NCI-H1105 (cell line): ENCODE data around the gene PTGDR.

Experiments used
- DNase-seq: peaks from one replicate; lab custom pipeline; 2025; lab: John Stamatoyannopoulos, UW

The PTGDR gene, protein sequence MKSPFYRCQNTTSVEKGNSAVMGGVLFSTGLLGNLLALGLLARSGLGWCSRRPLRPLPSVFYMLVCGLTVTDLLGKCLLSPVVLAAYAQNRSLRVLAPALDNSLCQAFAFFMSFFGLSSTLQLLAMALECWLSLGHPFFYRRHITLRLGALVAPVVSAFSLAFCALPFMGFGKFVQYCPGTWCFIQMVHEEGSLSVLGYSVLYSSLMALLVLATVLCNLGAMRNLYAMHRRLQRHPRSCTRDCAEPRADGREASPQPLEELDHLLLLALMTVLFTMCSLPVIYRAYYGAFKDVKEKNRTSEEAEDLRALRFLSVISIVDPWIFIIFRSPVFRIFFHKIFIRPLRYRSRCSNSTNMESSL

DNA sequence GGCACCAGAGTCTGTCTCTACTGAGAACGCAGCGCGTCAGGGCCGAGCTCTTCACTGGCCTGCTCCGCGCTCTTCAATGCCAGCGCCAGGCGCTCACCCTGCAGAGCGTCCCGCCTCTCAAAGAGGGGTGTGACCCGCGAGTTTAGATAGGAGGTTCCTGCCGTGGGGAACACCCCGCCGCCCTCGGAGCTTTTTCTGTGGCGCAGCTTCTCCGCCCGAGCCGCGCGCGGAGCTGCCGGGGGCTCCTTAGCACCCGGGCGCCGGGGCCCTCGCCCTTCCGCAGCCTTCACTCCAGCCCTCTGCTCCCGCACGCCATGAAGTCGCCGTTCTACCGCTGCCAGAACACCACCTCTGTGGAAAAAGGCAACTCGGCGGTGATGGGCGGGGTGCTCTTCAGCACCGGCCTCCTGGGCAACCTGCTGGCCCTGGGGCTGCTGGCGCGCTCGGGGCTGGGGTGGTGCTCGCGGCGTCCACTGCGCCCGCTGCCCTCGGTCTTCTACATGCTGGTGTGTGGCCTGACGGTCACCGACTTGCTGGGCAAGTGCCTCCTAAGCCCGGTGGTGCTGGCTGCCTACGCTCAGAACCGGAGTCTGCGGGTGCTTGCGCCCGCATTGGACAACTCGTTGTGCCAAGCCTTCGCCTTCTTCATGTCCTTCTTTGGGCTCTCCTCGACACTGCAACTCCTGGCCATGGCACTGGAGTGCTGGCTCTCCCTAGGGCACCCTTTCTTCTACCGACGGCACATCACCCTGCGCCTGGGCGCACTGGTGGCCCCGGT is at the start of gene PTGDR:
TSS of gene PTGDR (plus strand) at position 198 of the 778 bp plus-strand sequence. CDS start at position 315, 117 bp downstream.
- DNase-seq: no peak

DNA sequence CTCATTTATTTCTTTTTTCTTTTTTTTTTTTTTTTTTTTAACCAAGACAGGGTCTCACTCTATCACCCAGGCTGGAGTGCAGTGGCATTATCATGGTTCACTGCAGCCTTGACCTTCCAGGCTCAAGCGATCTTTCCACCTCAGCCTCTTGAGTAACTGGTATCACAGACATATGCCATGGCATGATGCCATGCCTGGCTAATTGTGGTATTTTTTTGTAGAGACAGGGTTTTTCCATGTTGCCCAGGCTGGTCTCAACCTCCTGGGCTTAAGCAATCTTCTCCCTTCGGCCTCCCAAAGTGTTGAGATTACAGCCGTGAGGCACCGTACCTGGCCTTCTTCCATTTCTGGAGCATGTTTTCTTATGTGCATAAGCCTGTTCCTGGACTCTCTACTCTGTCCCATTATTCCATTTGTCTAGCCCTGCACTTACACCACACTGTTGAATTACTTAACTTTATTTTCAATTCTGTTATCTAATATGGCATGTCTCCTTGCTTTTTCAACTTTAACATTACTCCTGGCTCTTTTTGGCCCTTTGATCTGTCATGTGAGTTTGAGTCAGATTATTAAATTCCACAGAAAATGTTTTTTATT is 47.9 kb upstream of the PTGDR start:
- DNase-seq: no peak

DNA sequence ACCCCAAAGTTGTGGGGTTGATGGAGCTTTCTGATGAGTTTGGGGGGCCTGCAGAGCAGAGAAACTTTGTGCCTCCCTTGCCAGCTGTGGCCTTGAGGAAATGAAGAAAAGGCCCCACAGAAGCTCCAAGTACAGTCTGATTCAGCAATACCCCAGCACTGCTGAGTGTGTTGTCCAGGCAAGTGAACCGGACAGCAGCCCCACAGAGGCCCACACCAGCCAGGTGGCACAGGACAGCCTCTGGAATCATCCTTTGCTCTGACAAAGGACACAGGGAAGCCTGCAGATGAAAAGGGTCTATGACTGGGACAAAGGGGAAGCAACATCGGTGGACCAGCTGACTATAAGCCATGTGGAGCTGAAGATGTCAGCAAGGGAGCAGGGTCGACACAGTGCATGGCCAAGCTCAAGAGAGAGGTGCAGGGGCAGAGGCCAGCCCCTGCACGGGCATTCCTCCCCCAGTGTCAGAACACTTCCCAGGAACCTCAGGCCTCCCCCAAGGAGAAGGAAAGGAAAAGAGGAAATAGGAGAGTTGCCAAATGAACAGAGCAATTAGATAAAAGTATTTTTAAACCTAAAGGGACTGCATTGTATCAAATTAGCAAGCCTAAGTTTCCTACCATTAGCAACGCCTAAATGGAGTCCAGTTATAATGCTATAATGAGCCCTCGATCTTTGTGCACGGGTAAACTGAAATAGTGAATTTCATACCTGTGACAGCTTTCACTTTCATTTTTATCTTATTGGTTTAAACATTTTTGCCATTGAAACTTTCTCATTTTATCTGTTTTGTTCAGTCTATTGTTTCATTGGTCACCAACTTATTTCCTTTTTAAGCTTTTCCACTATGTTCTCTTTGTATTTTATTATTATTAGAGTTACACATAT is 46.3 kb upstream of the PTGDR start:
- no peak for DNase-seq

DNA sequence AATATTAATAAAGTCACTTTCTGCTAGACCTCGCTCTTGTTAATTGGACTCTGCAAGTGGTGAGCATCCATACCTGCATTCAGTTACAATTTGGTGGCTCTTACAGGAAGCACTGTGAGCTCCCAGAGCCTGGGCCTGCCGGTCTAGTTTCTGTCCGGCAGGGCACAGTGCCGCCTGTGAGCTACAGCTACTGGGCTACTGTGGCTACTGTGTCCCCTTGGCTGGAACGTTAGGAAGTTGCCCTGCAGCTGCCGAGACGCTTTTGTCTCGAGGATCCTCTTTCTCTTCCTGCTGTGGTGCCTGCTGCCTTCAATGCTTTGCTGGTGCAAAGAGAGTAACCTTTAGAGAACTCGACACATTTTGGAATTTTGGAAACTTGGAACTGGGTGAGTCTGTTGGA is 44.6 kb upstream of the PTGDR start:
- DNase-seq: no peak

DNA sequence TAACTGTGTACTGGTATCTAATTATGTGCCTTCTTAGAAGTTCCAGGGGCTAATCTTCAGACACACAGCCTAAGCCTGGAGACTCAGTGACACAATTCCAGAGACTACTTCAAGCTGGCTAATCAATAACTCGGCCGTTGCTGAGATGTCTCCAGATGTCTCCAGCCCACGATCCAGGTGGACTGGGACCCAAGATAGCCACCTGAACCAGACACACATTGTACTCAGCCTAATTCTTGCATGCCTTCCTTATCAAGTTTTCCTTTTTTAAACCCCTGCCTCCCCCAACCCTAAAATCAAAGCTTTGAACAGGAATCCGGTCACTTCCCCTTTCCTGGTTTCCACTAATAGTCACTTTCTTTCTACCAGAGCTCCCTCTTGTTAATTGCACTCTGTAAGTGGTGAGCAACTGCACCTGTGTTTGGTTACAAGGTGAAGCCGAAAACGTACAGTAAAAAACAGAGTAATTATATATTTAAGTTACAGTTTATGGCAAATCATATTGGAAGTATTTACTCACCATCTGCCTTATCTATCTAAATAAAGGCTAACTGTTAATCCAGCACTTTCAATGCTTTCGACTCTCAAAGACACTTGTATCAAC is 39.8 kb upstream of the PTGDR start:
- peak; percentile 26 for DNase-seq

DNA sequence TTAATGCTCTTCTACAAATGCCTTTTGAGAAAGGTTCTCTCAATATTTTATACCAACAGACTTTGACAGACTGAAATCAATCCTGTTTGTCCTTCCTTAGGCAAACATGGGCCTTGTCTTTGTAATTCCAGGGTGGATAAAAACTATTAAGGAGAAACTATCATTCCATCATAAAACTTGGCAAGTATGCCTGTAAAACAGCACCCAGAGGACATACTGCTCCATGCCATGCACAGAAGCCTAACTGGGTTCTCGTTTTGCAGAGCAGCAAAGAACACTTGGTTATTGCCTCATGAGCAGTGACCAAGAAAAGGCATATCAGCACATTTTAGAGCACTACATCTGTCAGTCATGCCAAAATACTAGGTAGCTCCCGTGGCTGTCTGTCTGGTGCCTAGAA is 33.8 kb upstream of the PTGDR start:
- DNase-seq: no peak

DNA sequence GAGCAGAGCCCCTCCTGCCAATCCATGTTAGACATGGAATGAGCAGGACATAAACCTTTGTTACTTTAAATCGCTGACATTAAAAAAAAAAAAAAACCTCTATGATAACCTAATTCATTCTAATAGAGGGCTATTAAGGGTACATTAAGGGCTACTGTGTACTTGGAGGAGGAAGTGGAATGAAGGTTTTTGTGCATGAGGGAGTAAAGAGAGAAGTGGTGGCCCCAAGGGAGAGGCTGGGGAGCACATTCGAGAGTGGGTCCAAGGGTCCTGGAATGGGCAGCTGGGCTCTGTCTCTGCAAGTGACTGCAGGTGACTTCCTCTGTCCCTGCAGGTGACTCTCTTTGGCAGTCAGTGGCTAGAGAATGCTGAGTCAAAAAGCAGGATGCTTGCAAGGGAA is 32.1 kb upstream of the PTGDR start:
- no peak for DNase-seq

DNA sequence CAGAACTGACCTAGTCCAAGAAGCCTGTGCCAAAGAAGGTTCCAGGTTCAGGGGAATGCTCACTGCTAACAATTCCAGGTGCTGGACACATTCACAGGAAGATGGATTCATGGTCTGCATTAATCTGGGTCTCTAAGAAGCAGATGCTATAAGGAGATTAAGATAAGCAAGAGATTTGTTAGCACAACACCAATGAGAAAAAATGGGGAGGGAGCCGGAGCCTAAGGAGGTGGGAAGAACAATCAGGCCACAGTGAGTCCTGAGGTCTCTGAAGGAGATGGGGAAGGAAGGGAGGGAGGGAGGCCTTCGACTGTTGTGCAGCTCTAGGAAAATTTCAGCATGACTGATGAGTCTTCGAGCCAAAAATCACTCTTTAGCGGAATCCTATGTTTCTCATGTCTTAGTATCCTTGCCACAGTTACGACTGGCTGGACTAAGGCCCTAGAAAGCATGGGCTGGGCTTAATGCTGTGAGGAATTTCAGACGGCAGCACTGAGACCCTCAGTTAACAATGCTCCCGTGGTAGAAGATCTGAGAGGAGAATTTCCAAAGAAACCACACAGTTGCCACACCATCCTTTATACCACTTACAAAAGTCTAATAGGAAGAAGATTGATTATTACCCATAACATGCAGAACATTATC is 31.5 kb upstream of the PTGDR start:
- DNase-seq: no peak

DNA sequence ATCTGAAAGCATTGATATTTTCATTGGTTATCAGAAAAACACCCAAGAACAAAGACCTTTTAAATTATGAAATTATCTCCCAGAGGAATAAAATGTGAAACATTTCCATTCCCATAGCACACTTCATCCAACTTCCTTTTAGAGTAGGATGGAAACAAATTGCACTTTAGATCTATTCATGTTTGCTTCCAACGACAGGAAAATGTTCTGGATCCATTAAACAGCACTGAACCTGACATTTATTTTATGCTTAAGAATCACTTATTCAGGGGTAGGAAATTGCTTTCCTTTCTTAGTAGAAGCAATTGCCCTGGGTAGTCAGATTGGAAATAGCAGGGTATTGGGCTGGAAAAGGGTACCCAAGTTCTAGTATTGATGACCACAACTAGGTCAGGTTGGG is 28.8 kb upstream of the PTGDR start:
- no peak for DNase-seq

DNA sequence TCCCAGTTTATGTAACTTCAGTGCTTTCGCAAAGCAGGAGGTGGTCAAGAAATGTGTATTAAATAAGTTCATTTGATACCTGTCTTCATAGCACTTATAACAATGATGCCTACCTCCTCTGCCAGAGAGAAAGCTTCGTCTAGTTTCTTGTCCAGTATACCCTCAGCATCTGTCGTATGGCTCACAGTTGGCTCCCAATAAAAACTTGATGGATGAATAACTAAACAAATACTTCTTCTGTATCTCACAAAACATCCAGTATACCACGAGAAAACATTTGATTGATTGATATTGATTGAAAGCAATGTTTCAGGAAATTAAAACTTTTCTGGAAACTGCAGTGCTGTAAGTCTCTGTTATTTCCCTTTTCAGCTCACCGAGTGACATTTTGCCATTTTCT is 26.9 kb upstream of the PTGDR start:
- DNase-seq: no peak

DNA sequence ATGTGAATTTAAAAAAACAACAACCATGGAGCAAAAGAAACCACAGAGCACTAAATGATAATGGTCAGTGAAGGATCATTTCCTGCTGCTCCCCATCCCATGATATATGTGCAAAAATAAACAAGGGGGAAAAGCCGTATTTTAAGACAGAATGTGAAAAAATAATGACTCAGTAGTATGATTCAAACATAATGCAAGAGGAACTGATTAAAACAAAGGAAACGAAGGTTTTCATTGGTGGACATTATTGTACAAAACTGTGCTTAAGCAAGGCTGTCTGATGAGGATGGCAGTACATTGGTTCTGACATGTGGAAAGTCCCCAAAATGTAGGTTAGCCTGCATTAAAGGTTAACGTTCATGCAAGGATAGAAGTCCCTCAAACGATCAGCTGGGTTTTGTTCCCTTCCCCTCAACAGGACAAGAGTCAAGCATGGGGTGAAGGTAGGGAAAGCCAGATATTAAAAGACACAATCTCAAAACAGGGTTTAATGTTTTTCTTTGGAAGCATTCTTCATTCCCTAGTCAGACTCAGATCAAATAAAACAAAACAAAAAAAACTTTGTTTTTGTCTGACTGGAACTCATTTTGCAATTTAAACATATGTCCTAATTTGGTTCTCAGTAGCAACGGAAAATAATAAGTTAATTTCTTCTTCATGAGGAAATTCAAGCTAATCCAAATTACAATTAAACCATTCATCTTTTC is 26.3 kb upstream of the PTGDR start:
- no peak for DNase-seq

DNA sequence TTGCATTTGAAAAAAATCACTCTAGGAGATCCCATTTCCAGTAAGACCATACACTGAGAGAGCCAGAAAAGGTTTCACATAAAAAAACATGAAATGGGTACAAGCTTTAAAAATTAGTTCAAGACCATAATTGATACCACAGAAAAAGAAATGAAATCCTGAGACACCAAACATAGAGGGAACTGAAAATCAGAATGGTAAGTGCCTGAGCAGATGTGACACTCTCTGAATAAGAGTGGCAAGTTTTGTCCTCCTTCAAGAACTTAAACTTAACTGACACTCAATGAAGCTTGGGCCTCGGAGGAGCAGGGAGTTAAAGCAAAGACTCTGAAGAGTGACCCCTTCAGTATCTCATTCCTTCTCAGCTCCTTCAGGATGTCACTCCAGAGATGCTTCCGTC is 23.2 kb upstream of the PTGDR start:
- DNase-seq: no peak

DNA sequence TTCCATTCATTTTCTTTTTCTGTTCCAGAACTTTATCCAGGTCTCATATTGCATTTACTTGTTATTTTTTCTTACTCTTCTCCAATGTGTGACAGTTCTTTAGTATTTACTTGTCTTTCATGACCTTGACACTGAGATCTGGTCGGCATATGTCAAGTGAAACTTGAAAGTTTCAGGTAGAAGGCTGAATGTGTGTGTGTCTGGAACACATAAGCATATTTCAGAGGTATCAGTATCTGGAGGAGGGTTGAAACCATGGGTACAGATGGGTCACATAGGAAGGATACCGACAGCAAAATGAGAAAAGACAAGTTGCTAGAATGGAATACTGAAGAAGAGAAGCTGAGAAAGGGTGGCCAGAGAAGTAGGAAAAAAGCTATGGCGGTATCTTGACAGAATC is 22.5 kb upstream of the PTGDR start:
- no peak for DNase-seq

DNA sequence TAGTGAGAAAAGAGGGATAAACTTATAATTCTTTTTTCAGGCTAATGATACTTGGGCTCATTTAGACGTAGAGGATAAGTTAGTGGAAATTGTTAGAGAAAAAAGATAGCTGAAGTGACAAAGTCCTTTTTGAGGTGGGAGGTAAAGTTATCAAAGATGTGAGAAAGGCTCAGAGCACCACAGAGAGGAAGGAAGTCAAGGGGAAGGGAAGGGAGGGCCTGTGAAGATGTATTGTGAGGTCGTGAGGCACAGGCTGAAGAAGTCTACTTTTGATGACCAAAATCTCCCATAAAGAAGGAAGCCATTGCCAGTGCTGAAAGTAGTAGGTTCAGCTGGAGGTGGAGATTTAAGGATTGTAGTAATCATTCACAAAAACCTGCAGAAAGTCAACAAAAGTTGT is 19.4 kb upstream of the PTGDR start:
- DNase-seq: no peak

DNA sequence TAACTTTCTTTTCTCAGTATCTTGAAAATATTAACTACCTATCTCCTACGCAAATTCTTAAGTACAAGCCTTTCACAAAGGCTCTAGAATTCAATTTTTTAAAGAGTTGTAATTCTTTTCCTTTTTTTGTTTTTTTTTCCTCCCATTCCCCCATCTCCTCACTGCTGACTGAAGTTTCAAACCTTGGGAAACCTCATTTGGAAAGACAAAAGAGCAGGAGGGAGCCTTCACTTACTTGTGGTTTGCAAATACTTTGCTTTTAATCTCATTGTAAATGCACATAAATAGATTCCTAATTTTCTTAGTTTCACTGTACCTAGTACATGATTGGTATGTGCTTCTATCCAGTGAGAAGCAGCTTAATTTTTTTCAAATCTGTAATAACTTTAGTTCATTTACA is 15.8 kb upstream of the PTGDR start:
- no peak for DNase-seq

DNA sequence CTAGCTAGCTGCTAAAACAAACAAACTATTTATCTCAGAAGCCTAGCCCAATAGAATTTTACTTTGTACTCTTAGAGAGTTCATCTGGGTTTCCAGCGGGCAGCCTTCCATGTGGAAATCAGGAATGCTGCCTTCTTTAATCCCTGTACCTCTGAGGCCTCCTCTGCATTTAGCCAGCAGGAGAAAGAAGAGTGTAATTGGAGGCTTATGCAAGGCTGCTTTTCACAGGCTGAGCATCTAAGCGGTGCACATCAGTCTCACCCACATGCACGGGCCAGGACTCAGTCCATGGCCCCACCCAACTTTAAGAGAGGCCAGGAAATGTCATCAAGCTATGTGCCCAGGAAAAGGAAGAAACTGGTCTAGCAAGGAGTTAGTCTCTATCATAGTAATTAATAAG is 14.0 kb upstream of the PTGDR start:
- DNase-seq: no peak

DNA sequence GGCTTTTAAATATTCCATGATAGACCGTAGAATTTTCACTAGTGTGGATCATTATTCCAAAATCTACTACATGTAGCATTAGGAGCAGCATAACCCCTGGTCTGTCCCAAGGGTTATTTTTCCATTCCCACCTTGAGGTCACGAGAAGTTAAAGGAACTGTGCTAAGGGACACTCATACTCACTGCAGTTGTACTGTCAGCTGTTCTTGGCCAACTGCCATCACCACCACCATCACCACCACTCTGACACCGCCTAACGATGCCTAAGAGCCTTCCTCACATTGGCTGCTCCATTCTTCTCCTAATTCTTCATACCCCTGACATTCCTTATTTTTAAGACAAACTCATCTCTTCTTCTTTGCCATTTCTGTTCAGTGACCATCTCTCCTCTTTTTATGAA is 13.4 kb upstream of the PTGDR start:
- DNase-seq: no peak

DNA sequence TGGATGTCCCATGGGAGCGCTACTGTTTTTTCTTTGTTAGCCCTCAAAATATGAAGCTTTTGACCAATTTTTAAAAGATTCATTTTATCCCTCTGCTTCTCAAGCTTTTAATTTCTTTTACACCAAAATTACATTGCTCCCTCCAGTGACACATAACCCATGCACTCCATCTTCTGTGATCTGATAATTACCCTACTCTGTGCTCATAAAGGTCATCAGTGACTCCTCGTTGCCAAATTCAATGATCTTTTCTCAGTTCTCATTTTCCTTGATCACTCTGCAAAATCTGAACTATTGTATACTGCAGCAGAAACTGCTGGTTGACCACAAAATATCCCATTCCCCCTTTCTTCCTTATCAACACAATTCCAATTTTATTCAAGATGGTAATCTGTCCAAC is 8.7 kb upstream of the PTGDR start:
- DNase-seq: no peak

DNA sequence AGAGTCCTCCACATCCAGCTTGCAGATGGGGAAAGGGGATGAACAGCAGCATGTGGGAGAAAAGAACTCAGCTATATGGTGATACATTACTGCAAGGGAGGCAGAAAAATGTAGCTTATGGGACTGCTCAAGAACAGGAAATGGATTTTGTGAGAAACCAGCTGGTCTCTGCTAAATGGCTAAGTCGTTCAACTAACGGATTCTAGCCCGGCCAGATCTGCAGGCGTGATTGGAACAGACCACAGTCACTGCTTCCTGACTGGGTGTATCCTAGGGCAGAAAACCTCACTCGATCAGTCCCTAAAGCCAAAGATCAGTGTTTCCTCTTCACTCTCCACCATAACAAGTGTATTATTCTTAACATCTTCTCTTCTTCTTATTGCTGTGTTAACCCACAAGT is 8.1 kb upstream of the PTGDR start:
- no peak for DNase-seq

DNA sequence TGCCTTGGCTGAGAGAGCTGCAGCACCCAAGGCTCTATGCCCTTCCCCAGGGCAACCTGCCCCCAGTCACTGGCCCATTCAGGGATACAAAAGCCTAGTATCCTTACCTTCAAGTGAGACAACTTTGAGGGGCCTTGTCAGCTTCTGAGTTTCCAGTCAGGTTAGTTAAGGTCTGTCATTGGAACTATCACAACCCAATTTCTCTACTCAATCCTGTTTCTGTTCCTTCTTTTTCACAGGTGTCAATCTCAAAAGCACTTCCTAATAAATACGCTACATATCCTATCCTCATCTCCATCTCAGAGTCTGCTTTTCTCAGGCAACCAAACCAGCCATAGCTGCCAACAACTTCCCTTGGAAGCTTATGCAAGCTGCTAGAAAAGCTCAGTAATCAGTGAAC is 4.9 kb upstream of the PTGDR start:
- DNase-seq: no peak

DNA sequence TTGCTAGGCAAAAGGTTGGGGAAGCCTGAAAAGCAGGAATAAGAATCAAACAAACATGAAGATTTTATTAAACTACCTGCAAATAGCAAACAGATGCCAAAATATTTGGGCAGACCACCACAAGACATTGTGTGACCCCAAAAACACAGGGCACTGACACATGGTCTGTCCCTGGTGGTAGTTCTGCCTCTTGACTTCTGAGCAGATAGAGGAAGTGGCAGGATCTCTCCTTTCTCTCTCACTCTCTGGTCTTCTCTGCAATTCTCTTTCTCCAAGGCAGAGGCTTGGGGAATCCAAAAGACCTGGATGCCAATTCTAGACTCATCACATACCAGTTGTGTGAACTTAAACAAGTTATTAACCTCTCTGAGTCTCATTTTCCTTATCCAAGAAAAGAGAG is 4.3 kb upstream of the PTGDR start:
- DNase-seq: no peak
